HG02840 (cell line): ENCODE data around the gene EHD3.
A peak's percentile ranks its signal among the peaks of the same experiment; 100 is the strongest.

Experiments
- ATAC-seq: cut with Tn5 transposase; IDR thresholded peaks from one replicate; pipeline ENCODE4 v1.9.1; 2021; ENCODE audit warnings: mild to moderate bottlenecking, moderate library complexity, moderate number of reproducible peaks; ENCODE audit not compliant: unreplicated experiment, low FRiP score

Gene EHD3

DNA sequence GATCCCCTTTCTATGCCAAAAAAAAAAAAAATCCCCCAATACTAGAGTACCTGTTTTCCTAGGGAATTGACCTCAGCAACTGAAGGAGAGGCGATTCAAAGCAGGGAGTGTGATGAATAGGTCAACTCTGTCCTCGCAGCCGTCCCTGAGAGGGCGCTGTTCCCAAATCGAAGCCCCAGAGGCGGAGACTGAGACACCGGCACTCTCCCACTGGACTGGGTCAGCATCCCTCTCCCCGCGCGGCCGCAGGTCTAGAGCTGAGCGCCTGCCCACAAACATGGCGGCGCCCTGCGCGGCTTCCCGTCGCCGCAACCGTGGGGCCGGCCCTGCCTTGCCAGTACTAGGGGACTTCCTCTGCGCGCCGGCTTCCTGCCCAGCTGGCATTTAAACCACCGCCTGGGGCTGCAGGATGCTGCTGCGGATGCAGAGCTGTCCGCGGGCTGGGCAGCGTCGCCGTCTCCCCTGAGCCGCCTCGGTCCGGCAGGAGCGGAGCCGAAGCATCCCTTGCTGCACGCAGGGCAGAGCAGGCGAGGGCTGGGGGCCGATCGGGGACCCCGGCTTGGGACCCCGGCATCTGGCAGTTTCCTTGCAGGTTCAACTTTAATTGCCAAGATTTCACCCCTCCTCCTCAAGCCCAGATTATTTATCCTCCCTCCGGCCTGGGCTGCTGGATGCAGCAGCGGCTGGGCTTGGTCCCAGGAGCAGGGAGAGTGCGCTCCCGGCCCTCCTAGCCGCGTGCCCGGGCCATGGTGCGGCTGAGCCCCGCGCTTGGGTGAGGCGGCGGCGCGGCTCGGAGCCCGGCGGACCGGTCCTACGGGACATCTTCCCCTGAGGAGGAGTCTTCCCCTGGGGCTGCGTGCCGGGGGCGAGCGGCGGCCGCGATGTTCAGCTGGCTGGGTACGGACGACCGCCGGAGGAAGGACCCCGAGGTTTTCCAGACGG lies at the start of gene EHD3:
TSS of gene EHD3 (plus strand) at position 412 of the 942 bp plus-strand sequence. CDS start at position 882, 470 bp downstream.
- peak; percentile 86 for ATAC-seq

DNA sequence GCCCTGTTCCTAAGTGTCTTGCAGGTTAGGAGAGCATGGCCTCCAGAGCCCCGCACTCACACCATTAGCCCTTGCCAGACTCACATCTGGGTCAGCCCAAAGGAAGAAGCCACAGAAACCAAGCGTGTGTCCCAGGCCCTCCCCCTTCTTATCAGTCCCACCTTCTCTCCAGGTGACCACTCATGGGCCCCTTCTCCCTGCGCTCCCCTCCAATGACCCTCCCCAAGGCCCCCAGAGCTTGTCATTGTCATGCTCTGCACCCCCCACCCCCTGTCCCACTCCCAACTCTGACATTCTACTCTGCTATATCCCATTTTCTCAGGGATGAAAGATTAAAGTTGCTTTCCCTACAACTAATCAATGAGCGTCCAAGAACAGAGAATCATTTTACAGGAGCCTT lies 46.8 kb upstream of the EHD3 start:
- ATAC-seq = no peak

DNA sequence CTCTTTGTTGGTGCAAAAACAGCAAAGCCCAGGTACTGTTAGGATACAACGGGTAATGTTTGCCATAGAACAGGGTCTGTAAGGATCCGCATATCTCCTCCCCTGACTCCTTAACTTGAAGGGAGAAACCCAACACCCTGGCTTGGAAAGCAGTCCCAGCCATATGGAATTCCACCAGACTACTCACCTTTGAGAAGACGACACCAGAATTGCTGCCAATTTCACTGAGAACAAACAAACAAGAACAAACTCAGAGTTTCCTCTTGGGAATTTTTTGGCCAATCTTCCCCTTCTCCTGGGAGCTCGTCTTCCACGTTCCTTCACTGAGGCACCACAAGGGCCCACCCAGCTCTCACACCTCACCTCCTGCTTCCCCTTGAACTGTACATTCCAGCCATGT lies 45.8 kb upstream of the EHD3 start:
- ATAC-seq = no peak

DNA sequence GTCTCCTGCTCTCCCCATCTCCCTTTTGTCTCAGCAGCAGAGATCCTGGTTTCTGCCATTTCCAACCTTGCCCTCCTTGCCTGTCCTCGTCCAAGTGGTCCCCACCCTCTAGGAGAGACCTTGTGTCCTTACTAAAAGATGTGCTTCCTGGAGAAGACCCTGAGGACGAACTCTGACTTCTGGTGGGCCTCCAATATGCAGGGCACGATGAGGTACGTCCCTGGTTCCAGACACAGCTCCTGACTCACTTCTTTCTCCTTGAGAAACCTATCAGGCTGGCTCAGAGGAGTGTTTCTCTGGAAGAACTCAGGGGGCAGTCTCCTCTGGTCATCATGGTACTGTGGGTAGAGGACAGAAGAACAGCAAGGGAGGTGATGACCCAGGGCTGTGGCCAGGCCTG lies 44.8 kb upstream of the EHD3 start:
- no peak for ATAC-seq

DNA sequence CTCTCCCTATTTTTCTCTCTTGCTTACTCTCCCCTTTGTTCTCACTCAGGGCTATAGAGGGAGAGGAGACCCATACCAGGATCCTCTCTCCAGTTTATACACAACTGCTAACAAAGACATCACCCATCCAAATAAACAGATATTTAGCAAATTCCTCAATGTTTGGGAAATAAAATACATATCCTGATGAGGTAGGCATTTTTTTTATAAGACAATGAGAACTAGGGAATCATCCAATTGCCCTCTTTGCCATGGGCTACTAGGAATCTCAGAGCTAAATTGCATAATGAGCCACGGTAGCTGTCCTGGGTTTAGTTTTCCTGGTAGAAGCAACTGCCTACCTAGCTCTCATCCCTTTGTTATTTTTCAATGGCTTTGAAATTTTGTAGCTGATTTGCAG lies 43.8 kb upstream of the EHD3 start:
- no peak for ATAC-seq

DNA sequence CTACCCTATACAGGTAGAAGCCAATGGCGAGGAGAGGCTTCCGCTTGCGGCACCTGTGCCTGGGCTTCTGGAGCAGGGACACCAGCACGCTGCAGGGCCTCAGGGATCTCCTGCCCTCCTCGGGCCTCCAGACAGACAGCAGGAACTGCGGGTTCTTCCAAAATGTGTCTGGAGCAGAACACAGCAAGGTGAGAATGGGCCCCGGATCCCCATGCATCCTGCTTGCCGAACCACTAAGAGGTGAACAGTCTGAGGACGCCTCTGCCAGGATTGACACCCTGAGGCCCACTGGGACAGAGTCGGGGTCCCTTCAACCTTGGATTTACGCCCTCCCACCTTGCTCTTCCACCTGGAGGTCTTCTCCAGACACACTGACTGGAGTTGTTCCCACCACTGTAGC lies 42.0 kb upstream of the EHD3 start:
- no peak for ATAC-seq

DNA sequence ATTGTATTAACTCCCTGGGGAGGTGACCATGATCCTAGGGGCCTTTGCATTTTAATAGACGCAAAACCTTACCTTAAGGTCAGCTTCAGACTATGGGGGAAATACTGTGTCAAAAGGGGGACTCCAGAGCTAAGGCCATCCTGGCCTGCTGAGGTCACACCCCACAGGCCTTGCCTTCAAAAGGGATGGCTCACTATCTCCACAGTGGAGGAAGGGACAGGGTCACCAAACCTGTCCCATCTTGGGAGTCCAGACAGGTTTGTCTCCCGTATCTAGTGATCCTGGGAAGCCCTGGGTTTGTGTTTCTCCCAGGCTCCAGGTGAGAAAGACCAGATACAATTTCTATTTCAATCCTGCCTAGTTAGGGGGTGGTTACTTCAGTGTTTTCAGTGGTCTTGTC lies 41.6 kb upstream of the EHD3 start:
- ATAC-seq = no peak

DNA sequence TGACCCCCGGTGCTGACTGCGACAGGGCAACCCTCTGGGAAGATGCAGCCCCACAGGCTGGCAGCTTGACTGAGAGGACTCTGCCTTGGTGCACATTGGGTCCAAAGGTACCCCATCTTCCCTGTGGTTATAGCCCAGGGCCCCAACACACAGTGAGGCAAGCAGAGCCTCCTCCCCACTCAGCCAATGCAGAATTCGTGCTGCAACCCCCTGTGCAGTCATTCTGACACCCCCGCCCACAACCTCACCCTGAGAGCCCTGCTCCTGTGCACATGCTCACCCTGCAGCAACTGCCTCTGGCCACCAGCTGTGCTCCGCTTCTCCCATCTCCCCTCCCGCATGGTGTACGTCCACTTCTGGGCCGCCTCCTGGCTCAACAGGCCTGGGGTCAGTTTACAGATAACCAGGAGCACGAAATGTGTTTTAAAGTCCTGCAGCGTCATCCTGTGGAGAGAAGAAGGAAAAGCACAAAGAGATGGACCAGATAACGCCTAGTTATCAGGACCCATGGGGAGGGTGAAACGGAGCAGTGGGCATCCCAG lies 41.0 kb upstream of the EHD3 start:
- no peak for ATAC-seq

DNA sequence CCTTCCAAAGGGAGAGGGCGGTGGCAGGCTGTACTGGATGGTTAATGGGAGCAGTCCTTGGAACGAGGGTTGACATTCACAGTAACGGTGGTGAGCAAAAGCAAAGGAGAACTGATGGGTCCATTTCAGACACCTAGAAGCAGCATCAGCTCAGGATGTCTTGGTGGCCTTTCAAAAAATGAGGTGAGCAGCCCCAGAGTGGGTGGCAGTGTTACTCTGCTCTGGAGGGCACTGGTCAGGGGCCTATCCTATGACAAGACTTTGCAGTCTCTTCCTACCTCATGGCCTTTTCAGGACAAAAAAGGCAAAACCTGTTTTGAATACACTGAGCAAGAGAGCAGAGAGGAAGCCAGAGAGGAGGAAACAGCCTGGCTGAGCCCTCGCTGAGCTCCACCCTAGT lies 40.1 kb upstream of the EHD3 start:
- ATAC-seq = no peak

DNA sequence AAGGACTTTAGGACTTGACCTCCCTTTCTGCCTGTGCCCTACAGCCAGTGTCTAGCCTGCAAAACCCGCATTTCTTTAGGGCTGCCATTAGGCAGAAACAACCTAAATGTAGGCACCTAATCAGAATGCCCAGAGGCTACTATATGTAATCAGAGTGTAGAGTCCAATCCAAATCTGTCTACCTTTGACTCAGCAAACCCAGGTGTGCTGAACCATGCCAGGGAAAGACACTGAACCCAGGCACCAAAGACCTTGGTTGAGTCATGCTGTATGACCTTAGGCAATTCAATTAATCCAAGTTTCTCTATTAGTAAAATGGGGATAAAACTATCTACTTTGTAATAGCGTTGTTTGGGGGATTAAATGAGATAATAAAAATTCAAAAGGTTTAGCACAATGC lies 37.3 kb upstream of the EHD3 start:
- no peak for ATAC-seq

DNA sequence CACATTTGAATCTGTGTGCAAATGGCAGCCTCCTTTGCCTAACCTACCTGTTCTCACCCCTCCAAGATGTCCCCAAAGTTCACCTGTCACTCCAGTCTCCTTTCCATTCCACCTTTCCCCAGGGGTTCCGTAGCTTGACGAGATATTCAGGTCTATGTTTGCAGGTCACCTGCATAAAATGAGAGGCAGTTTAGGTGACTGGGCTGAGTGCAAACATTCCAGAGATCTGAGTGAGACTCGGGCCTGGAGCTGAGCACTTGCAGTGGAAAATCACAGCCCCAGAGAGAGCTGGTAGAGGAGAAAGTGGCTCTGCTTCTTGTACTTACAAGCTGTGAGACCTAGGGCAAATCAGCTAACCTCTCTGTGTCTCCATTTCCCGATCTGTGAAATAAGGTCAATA lies 36.8 kb upstream of the EHD3 start:
- no peak for ATAC-seq

DNA sequence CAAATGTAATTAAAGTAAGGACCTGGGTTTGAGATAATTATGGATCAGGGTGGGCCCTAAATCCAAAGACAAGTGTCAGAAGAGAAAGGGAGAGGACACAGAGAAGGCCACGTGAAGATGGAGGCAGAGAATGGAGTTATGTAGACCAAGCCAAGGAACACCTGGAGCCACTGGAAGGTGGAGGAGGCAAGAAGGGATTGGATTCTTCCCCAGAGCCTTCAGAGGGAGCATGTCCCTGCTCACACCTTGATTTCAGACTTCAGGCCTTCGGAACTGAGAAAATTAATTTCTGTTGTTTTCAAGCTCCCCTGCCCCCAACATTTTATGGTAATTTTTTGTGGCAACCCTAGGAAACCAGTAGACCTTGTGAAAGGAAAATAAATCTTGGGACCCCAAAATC lies 36.3 kb upstream of the EHD3 start:
- no peak for ATAC-seq

DNA sequence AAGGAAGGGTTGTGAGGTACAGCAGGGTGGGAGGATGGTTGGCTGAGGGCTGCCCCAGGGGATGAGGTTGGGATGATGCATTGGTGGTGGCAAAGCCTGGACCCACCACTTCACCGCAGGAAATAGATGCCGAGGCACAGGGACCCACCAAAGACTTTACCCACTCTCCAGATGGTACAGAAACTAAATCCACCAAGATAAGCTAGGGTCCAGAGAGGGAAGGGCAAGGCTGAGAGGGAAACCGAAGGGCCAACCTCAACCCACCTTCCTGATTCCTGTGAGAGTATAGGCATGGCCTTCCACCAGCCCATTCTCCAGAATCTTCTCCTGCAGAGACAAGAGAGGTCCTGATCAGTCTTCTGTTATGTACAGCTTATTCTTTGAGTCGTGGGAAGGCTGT lies 34.7 kb upstream of the EHD3 start:
- no peak for ATAC-seq

DNA sequence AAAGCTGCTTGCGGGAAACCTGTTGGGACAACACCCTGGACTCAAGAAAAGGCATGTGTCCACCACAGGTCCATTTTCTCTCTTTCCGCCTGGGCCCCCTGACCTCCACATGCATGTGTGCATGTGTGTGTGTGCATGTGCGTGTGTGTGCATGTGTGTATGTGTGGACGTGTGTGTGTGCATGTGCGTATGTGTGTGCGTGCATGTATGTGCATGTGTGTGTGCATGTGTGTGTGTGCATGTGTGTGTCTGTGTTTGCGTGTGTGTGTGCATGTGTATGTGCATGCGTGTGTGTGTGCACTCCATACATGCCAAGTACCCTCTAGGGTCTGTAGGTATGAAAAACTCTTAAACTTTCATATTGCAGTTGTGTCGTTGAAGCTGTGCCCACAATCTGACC lies 33.0 kb upstream of the EHD3 start:
- no peak for ATAC-seq

DNA sequence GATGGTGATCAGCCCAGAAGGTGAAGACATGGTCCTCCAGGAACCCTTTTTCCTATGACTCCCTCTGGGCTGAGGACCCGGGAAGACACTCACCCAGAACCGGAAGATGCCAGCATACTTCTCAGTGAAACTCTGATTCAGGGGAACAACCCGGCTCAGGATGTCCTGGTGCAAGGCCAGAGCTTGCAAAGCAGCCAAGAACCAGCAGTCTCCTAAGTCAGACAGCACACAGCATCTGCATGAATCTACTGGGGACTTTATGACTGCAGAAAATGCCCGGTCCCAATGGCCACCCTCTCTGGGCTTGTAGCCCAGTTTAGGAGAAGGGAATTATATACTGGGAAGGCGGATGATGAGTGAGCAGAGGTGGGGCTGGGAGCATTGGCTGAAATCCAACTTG lies 31.9 kb upstream of the EHD3 start:
- no peak for ATAC-seq

DNA sequence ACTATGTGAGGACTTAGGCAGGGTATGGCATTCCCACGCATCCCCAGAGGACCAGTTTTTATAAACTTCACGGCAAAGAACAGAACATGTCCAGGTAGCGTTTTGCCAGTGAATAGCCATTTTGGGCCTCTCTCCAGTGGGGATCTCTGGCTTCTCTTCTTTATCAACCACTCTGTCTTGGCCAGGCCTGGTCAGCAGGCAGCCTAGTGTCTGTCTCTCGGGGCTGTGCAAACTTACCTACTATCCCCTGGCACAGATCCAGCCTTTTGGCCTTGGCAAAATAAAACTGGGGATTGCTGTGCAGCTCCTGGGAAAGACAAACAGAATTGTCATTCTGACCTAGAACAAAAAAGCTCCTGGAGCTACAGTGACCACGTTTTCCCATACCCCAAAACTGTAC lies 31.1 kb upstream of the EHD3 start:
- ATAC-seq = no peak

DNA sequence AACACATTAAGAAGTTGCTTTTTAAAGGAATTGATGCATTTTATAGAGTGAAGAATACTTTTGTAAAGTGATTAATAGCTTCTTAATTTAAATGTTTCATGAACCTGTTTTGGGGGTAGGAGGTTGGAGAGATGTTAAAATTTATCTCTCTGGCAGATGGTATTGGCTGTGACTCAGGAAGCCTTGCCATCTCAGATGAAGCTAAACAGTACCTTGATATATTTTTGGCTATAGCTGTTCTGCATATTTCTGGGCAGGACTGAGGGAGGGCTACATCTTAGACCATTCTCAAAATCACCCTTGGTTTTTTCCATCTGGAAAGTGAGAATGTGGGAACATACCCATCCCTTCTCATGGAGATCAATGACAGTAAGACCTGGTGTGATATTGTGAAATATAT lies 30.0 kb upstream of the EHD3 start:
- no peak for ATAC-seq

DNA sequence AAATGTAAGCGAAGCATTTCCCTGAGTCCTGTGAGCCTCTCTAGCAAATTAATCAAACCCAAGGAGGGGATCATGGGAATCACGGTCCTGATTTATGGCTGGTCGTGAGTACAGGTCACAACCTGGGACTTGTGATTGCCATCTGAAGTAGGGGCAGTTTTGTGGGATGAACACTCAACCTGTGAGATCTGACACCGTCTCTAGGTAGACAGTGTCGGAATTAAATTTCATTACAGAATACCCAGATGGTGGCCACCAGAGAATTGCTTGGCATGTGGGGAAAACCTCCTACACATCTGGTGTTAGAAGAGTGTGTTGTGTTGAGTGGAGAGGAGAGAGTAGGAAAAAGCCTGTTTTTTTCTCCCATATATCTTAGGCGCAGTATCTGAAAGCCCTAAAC lies 29.2 kb upstream of the EHD3 start:
- no peak for ATAC-seq

DNA sequence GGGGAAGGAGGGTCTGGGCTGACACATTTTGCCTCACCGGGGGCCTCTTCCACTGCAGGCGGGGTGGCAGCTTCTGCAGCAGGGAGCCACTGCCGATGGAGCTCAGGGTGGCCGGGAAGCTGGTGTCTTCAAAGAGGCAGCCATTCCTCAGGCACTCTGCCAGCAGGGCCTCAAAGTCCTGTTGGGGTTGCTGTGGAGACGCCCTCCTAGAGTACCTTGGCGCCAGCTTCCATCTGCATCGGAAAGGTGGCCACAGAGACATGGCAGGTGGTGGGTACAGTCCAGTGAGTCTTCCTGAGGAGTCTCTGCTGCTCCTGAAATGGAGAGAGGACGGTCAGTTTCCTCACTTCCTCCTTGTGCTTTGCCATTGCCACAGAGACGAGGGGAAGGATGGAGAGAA lies 28.8 kb upstream of the EHD3 start:
- ATAC-seq = no peak

DNA sequence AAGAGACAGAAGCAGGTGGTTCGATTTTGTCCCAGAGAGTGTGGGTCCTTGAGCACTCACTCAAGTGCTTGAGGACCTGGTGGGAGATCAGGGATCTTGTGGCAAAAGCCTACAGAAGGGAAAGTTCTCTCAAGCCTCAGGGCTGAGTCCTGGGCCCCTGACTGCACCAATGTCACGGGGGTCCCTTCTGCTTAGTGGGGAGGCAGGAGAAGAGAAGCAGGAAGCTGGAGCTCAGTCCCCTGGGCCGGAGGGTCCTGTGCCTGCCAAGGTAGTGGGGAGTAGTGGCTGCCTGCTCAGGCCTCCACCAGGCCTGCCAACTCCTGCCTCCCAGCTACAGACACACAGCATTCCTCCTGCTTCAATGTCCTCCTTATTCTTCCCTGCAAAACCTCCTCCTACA lies 28.3 kb upstream of the EHD3 start:
- ATAC-seq = no peak

DNA sequence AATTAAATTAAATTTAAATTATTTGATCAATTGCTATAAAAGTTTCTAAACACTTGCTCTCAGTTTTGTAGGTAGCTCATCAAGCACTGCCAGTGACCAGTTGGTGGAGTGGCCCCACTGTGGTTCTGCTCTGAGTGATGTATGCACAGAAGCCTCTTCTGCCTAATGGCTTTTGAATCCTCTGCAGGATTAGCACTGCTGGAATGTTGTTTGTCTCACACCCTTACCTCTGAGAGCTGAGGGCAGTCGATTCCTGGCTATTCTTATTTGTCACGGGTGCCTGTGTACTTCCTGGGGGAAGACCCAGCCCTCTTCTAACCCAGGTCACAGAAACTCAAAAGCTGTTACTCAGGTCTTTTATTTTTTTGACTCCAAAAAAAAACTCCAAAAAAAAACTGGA lies 26.2 kb upstream of the EHD3 start:
- ATAC-seq = no peak

DNA sequence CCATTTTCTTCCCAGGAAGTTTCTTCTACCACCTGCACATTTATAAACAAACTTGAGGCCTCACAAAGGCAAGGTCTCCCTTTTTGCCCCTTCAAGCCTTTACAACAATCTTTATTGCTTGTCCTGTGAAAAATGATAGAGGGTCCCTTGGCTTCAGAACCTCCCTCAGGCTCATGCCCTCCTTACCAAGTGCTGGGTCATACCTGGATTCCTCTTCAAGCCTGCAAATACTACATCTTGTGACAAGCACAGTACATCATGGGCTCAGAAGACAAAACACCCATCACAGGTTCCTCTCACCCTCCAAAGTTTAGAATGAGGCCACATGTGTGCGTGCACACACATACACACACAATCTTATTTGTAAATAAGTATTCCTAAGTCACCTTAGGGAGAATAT lies 25.7 kb upstream of the EHD3 start:
- ATAC-seq = no peak
